ENCODE results near the gene COLGALT1.

Gene COLGALT1

GRCh38 chr19:17526922-17527321 is 28.5 kb upstream of the COLGALT1 start:
- TF ChIP-seq CTCF (IDR thresholded peaks at IDR 0.05; ENCODE audit: low read length, missing control alignments) = no peak
- no peak overlapping the region for H3K4me3 ChIP-seq (replicated peaks; ENCODE audit: low read depth, low read length)
- DNase-seq (ENCODE audit: low read depth) = no peak

GRCh38 chr19:17527326-17527725 is 28.1 kb upstream of the COLGALT1 start:
- no peak for TF ChIP-seq CTCF (IDR thresholded peaks at IDR 0.05; ENCODE audit: low read length, missing control alignments)
- DNase-seq (ENCODE audit: low read depth) = no peak

DNA sequence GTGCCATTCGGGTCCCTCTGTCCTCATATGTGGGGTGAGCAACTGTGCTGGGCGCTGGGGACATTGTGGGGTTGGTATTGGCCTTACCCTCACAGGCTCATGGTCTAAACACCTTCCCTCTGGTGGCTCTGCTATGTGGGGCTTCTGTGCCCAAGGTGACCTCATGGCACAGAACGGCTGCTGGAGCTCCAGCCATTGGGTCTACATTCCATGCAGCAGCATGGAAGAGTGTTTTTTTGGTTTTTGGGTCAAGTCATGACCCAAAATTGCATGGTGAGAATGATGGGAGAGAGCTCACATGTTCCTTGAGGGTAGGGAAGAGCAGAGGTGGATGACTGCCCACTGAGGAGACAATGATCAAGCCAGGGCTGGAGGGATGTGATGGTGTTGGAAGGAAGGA is 26.8 kb upstream of the COLGALT1 start:
- H3K4me3 ChIP-seq (replicated peaks; ENCODE audit: low read depth, low read length) = no peak overlapping the region
- no peak for DNase-seq (ENCODE audit: low read depth)

More at GRCh38 chr19:17527326-17527725, 28.1 kb upstream of the COLGALT1 start:
- H3K4me3 ChIP-seq (replicated peaks; ENCODE audit: low read depth, low read length) = no peak overlapping the region

DNA sequence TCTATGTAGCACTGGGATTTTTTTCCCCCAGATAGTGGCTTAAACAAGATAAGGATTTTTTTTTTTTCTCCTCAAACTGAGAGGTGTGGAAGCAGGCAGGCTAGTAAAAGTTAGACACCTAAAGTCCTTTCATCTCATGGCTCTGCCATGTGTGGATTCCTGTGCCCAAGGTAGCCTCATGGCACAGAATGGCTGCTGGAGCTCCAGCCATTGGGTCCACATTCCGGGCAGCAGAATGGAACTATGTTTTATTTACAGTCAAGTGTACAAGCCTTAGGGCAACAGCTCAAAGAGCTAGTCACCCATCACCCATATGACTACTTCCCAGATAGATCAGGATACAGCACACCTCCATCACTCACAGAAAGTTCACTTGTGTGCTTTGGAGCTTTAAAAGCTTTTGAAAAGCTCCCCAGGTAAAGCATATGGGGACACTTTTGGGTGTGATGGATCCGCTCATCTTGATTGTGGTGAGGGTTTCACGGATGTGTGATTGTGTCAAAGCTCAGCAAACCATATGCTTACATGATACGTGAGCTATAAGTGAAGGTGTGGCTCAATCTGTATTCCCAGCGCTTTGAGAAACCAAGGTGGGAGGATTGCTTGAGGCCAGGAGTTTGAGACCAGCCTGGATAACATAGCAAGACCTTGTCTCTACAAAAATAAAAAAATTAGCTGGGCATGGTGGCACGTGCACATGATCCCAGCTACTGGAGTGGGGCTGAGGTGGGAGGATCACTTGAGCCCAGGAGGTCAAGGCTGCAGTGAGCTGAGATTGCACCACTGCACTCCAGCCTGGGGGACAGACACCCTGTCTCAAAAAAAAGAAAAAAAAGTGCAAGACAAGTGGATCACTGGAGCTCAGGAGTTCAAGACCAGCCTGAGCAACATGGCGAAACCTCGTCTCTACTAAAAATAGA is 25.9 kb upstream of the COLGALT1 start:
- no peak for TF ChIP-seq CTCF (IDR thresholded peaks at IDR 0.05; ENCODE audit: low read length, missing control alignments)
- no peak for DNase-seq (ENCODE audit: low read depth)
- H3K4me3 ChIP-seq (replicated peaks; ENCODE audit: low read depth, low read length) = no peak overlapping the region

More for the DNA sequence above, 26.8 kb upstream of the COLGALT1 start:
- TF ChIP-seq CTCF (IDR thresholded peaks at IDR 0.05; ENCODE audit: low read length, missing control alignments) = no peak

GRCh38 chr19:17530586-17530985 is 24.9 kb upstream of the COLGALT1 start:
- no peak for TF ChIP-seq CTCF (IDR thresholded peaks at IDR 0.05; ENCODE audit: low read length, missing control alignments)
- DNase-seq (ENCODE audit: low read depth) = no peak
- H3K4me3 ChIP-seq (replicated peaks; ENCODE audit: low read depth, low read length) = no peak overlapping the region

- no peak for TF ChIP-seq CTCF (IDR thresholded peaks at IDR 0.05; ENCODE audit: low read length, missing control alignments)
- H3K4me3 ChIP-seq (replicated peaks; ENCODE audit: low read depth, low read length) = no peak overlapping the region
- DNase-seq (ENCODE audit: low read depth) = no peak
Observed at GRCh38 chr19:17532116-17532515, 23.3 kb upstream of the COLGALT1 start.

DNA sequence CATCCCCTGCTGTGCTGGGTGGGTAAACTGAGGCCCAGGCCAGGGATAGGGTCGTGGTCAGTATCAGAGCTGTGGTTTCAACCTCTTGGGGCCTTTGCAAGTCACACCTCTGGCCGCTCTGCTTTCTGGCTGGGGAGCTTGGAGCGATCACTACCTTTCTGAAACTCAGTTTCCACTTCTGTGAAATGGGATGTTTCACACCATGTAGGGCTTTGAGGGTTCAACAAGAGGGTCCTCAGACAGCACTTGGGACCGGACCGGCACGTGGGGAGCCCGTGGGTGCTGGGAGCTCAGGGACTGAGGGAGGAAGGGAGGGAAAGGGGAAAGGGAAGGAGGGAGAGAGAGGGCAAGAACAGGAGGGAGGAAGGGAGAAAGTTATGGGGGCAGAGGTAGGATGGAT is 22.9 kb upstream of the COLGALT1 start:
- TF ChIP-seq CTCF (IDR thresholded peaks at IDR 0.05; ENCODE audit: low read length, missing control alignments) = no peak
- H3K4me3 ChIP-seq (replicated peaks; ENCODE audit: low read depth, low read length) = no peak overlapping the region
- no peak for DNase-seq (ENCODE audit: low read depth)

Measured in fibroblast of pulmonary artery (primary cell).